ENCODE measurements around the gene KCNQ1.

Gene KCNQ1

GRCh38 chr11:2738551-2739431 is 294.0 kb downstream of the KCNQ1 start:
- no peak for TF ChIP-seq CTCF (IDR thresholded peaks at IDR 0.05)

GRCh38 chr11:2739531-2740274 is 294.9 kb downstream of the KCNQ1 start:
- no peak for TF ChIP-seq CTCF (IDR thresholded peaks at IDR 0.05)

GRCh38 chr11:2740275-2740940 is 295.6 kb downstream of the KCNQ1 start:
- no peak for TF ChIP-seq CTCF (IDR thresholded peaks at IDR 0.05)

GRCh38 chr11:2741006-2741376 is 296.2 kb downstream of the KCNQ1 start:
- TF ChIP-seq CTCF (IDR thresholded peaks at IDR 0.05): no peak

GRCh38 chr11:2741377-2742131 is 296.7 kb downstream of the KCNQ1 start:
- no peak for TF ChIP-seq CTCF (IDR thresholded peaks at IDR 0.05)

- TF ChIP-seq CTCF (IDR thresholded peaks at IDR 0.05): no peak
These were observed 297.4 kb downstream of the KCNQ1 start for GRCh38 chr11:2742201-2742600.
